Naive B cell (primary cell): ENCODE measurements around the gene LILRB4. TPM values are rescaled to one million over a fixed set of nuclear protein-coding genes. Genes with fewer than 3 reads are reported as not detected.
"Not testable (repeated sequence)": the region's sequence is repeated elsewhere in the genome, so short reads cannot be mapped to it uniquely, and the experiment has no call there.

Source experiments
- ATAC-seq, 2 donors: fragments of 150-1000 bp; cut with Tn5 transposase; 2 replicates each; pipeline ENCODE4 v1.10.0; 2021; ENCODE audit warnings: low read depth in 2 of 2, mild to moderate bottlenecking in 2 of 2, moderate library complexity in 2 of 2
- DNase-seq: peaks from one replicate; pipeline ENCODE4 v3.0.0; 2022
- H3K27ac Mint-ChIP-seq, 6 donors: one replicate each; pipeline ENCODE4 v1.8.0; 2020 to 2022; ENCODE audit warnings: mild to moderate bottlenecking in 6 of 6, mixed read lengths in 6 of 6, moderate library complexity in 5 of 6, inconsistent platforms in 2 of 6
- H3K27me3 Mint-ChIP-seq, 3 donors: one replicate each; pipeline ENCODE4 v1.8.0; 2021 to 2022; ENCODE audit warnings: mixed read lengths in 3 of 3, mild to moderate bottlenecking in 1 of 3
- H3K36me3 Mint-ChIP-seq, 2 donors: one replicate each; pipeline ENCODE4 v1.8.0; 2020 to 2022; ENCODE audit warnings: mixed read lengths in 2 of 2, inconsistent platforms in 1 of 2, mild to moderate bottlenecking in 1 of 2
- H3K4me1 Mint-ChIP-seq, 3 donors: one replicate each; pipeline ENCODE4 v1.8.0; 2020 to 2022; ENCODE audit warnings: mixed read lengths in 3 of 3, inconsistent platforms in 1 of 3, mild to moderate bottlenecking in 1 of 3, moderate library complexity in 1 of 3
- H3K4me3 Mint-ChIP-seq, 8 donors: one replicate each; pipeline ENCODE4 v1.8.0; 2020 to 2022; ENCODE audit warnings: mild to moderate bottlenecking in 8 of 8, mixed read lengths in 8 of 8, moderate library complexity in 8 of 8, inconsistent platforms in 2 of 8
- H3K9me3 Mint-ChIP-seq, 7 donors: one replicate each; pipeline ENCODE4 v1.8.0; 2020 to 2022; ENCODE audit warnings: mixed read lengths in 7 of 7, mild to moderate bottlenecking in 5 of 7, inconsistent platforms in 2 of 7, moderate library complexity in 1 of 7
- polyA plus RNA-seq, 6 donors: library from polyadenylated mRNA; unstranded; fragments of 300-500 nt; fragmentation: Illumina TruSeq; gene quantifications; one replicate each; pipeline ENCODE4 v1.2.3, GENCODE V29; 2021; ENCODE audit warnings: low read depth in 6 of 6

The LILRB4 gene
- polyA plus RNA-seq, 6 donors from 2014 or later, result 0.16 to 0.48 TPM; not detected in 4

DNA sequence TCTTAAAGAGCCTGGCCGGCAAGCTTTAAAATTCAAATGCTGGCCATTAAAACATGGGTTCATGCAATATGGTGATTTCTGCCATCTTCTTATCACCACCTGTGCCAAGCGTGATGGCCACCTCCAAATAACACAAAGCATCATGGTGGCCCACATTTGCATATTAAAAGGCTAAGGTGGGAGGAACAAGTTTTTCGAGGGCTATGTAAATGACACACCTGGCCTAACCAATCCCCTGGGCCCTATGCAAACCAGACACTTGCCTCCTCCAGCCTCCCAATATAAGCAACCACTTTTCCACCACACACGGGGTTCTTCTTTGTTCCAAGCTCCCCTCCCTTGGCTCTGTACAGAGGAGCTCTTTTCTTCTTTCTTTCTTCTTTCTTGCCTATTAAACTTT lies 14.4 kb downstream of the LILRB4 start:
- Mint-ChIP-seq H3K9me3 (no peaks in the 10 kb centered on the region), H3K27me3 (peaks cover 17 to 37% (median 22%) of the 10 kb centered on the region in 3 donors), H3K36me3 (no peaks in the 10 kb centered on the region), H3K4me3 (no peak overlapping the region), H3K27ac (no peak overlapping the region), H3K4me1 (no peaks in the 10 kb centered on the region)
- DNase-seq (no peak), ATAC-seq (no peak)

GRCh38 chr19:54681596-54681995 lies 18.8 kb downstream of the LILRB4 start:
- not testable (repeated sequence) for ATAC-seq, H3K4me1 Mint-ChIP-seq, H3K36me3 Mint-ChIP-seq, H3K9me3 Mint-ChIP-seq, H3K4me3 Mint-ChIP-seq, DNase-seq
- Mint-ChIP-seq H3K27me3 (peaks cover 31 to 63% (median 32%) of the 10 kb centered on the region in 3 donors), H3K27ac (peak overlapping the region in 1 of 6 donors; percentile 10)

DNA sequence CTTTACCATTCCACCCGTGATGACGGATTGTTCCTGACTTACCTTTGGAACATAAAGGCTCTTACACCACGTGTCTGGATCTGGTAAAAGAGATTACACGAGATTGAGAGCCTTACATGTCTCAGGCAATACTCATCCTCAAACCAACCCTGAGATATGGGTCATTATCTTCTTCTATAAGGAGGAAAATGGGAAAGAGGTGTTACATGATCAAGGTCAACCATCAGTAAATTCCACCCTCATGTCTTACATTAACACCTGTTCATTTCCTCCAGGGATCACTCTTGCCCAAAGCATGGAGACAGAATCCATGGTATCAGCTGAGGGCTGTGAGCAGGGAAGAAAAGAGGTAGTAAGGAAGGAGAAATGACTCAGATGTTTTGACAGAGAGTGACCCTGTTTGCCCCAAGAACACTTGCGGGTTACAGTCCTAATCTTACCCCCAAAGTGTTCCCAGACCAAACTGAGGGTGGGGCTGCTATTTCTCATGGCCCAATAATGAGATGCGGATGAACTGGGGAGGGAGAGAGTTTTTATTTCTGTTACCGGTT lies 19.6 kb downstream of the LILRB4 start:
- Mint-ChIP-seq H3K27ac (no peak overlapping the region), H3K9me3 (no peaks in the 10 kb centered on the region), H3K36me3 (no peaks in the 10 kb centered on the region), H3K4me3 (no peak overlapping the region), H3K27me3 (peaks cover 35 to 66% (median 37%) of the 10 kb centered on the region in 3 donors), H3K4me1 (peaks cover 0 to 4% (median 0%) of the 10 kb centered on the region in 3 donors)
- DNase-seq, result no peak
- ATAC-seq, result no peak

DNA sequence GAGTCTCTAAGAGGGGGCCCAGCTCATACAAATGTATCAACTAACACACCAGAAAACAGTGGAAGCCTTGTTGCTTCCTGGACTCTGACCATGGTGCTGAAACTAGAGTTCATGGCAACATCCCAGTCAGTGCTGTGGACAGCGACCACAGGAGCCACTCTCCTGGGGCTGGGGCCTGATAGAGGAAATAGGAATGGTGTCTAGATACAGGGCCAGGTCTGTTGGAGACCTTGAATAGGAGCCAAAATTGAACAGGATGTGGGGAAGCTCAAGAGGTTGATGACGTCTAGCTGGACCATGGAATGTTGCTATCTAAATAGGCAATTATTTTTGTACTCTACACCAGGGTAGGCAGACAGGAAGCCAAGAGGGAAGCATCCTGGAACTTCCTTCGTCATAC lies 21.7 kb downstream of the LILRB4 start:
- no peak for DNase-seq
- no peak overlapping the region for H3K27ac Mint-ChIP-seq
- H3K9me3 Mint-ChIP-seq, result no peaks in the 10 kb centered on the region
- no peak for ATAC-seq
- peaks cover 0 to 4% (median 0%) of the 10 kb centered on the region in 3 donors for H3K4me1 Mint-ChIP-seq
- H3K4me3 Mint-ChIP-seq, result no peak overlapping the region
- H3K27me3 Mint-ChIP-seq, result peaks cover 27 to 60% (median 42%) of the 10 kb centered on the region in 3 donors
- no peaks in the 10 kb centered on the region for H3K36me3 Mint-ChIP-seq

DNA sequence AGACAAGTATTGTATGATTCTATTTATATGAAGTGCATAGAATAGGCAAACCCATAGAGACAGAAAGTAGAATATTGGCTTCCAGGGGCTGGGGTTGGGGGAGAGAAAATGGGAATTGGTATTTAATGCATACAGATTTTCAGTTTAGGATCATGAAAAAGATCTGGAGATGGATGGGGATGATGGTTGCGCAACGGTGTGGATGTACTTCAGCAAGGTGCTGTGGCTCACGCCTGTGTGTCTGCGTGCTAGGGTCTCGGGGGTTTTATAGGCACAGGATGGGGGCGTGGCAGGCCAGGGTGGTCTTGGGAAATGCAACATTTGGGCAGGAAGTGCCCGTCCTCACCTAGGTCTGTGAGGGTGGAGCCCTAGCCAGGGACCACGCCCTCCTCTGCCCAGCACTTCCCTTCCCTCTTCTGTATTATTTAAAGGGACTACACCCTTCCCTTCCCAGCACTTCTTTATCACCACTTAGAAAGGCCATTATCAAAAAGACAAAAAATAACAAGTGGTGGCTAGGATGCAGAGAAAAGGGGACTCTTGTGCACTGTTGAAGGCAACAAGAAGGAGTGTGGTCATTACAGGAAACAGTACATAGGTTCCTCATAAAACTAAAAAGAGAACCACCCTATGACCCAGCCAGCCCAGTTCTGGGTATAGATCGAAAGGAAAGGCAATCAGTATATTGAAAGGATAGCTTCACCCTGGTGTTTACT lies 29.0 kb downstream of the LILRB4 start:
- no peak for ATAC-seq
- H3K4me1 Mint-ChIP-seq, result peaks cover 0 to 4% (median 3%) of the 10 kb centered on the region in 3 donors
- no peak for DNase-seq
- peaks cover 46 to 71% (median 47%) of the 10 kb centered on the region in 3 donors for H3K27me3 Mint-ChIP-seq
- H3K4me3 Mint-ChIP-seq, result no peak overlapping the region
- H3K27ac Mint-ChIP-seq, result no peak overlapping the region
- H3K9me3 Mint-ChIP-seq, result peaks cover 0 to 7% (median 0%) of the 10 kb centered on the region in 7 donors
- no peaks in the 10 kb centered on the region for H3K36me3 Mint-ChIP-seq

DNA sequence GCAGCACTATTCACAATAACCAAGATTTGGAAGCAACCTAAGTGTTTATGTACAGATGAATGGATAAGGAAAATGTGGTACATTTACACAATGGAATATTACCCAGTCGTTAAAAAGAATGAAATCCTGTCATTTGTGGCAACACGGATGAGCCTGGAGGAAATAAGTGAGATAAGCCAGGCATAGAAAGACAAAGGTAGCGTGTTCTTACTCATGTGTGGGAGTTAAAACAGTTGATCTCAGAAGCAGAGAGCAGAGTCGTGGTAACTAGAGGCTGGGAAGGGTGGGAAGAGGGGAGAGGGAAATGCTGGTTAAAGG lies 29.5 kb downstream of the LILRB4 start:
- peaks cover 42 to 67% (median 44%) of the 10 kb centered on the region in 3 donors for H3K27me3 Mint-ChIP-seq
- no peaks in the 10 kb centered on the region for H3K36me3 Mint-ChIP-seq
- H3K9me3 Mint-ChIP-seq, result peaks cover 0 to 7% (median 0%) of the 10 kb centered on the region in 7 donors
- no peak overlapping the region for H3K4me3 Mint-ChIP-seq
- no peak overlapping the region for H3K27ac Mint-ChIP-seq
- DNase-seq, result no peak
- ATAC-seq, result no peak
- H3K4me1 Mint-ChIP-seq, result peaks cover 0 to 4% (median 3%) of the 10 kb centered on the region in 3 donors

- ATAC-seq, result no peak
- H3K27ac Mint-ChIP-seq, result no peak overlapping the region
- H3K27me3 Mint-ChIP-seq, result peaks cover 41 to 73% (median 55%) of the 10 kb centered on the region in 3 donors
Measured at GRCh38 chr19:54694648-54695047, 31.9 kb downstream of the LILRB4 start.

GRCh38 chr19:54696117-54696548 lies 33.3 kb downstream of the LILRB4 start:
- peak overlapping the region in 1 of 8 donors; percentile 25 for H3K4me3 Mint-ChIP-seq
- no peak for DNase-seq
- no peak for ATAC-seq
- peaks cover 0 to 7% (median 0%) of the 10 kb centered on the region in 7 donors for H3K9me3 Mint-ChIP-seq
- H3K27ac Mint-ChIP-seq, result no peak overlapping the region
- H3K36me3 Mint-ChIP-seq, result no peaks in the 10 kb centered on the region
- peaks cover 0 to 4% (median 3%) of the 10 kb centered on the region in 3 donors for H3K4me1 Mint-ChIP-seq
- peaks cover 46 to 76% (median 67%) of the 10 kb centered on the region in 3 donors for H3K27me3 Mint-ChIP-seq

More at GRCh38 chr19:54694648-54695047, 31.9 kb downstream of the LILRB4 start:
- Mint-ChIP-seq H3K9me3 (peaks cover 0 to 7% (median 0%) of the 10 kb centered on the region in 7 donors), H3K4me1 (peaks cover 0 to 4% (median 3%) of the 10 kb centered on the region in 3 donors), H3K36me3 (no peaks in the 10 kb centered on the region), H3K4me3 (no peak overlapping the region)
- no peak for DNase-seq

DNA sequence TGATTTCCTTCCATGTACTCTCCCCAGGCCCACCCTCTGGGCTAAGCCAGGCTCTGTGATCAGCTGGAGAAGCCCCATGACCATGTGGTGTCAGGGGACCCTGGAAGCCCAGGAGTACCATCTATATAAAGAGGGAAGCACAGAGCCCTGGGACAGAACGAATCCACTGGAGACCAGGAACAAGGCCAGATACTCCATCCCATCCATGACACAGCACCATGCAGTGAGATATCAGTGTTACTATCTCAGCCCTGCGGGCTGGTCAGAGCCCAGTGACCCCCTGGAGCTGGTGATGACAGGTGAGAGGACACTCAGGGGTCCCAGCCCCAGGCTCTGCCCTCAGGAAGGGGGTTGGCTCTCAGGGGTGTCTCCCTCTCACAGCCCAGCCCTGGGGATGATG lies 34.0 kb downstream of the LILRB4 start:
- DNase-seq (no peak), ATAC-seq (no peak)
- H3K36me3 Mint-ChIP-seq, result no peaks in the 10 kb centered on the region
- peaks cover 46 to 76% (median 67%) of the 10 kb centered on the region in 3 donors for H3K27me3 Mint-ChIP-seq
- H3K27ac Mint-ChIP-seq, result no peak overlapping the region
- H3K9me3 Mint-ChIP-seq, result peaks cover 0 to 4% (median 0%) of the 10 kb centered on the region in 7 donors
- no peak overlapping the region for H3K4me3 Mint-ChIP-seq
- peaks cover 0 to 4% (median 0%) of the 10 kb centered on the region in 3 donors for H3K4me1 Mint-ChIP-seq

DNA sequence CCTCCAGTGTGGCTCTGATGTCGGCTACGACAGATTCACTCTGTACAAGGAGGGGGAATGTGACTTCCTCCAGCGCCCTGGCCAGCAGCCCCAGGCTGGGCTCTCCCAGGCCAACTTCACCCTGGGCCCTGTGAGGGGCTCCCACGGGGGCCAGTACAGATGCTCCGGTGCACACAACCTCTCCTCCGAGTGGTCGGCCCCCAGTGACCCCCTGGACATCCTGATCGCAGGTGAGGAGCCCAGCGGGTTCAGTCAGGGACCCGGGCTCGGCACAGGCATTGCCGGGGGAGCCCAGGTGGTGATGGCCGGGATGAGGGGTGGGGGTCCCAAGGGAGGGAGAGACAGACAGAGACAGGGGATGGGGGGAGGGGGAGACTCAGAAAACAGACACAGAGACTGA lies 34.9 kb downstream of the LILRB4 start:
- not testable (repeated sequence) for DNase-seq, ATAC-seq, H3K27ac Mint-ChIP-seq, H3K4me3 Mint-ChIP-seq, H3K9me3 Mint-ChIP-seq, H3K4me1 Mint-ChIP-seq, H3K36me3 Mint-ChIP-seq
- peaks cover 44 to 70% (median 60%) of the 10 kb centered on the region in 3 donors for H3K27me3 Mint-ChIP-seq

DNA sequence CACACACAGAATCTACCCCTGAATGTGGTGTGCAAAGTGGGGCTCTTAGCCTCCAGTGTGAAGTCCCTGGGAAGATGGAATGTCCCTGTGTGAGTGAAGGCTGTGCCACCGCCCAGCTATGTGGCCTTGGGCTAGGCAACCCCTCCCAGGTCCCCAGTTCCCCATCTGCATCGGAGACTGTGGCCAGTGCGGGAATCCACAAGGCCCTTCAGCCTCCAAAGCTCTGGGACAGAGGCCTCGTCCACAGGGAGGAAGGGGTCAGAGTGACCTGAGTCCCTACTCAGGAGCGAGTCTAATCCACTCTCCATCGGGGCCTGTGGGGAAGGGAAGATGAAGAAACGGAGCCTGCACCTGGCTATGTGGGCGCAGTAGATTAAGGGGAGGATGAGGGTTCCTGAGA lies 42.1 kb downstream of the LILRB4 start:
- H3K4me1 Mint-ChIP-seq, result no peaks in the 10 kb centered on the region
- no peak overlapping the region for H3K4me3 Mint-ChIP-seq
- peak overlapping the region in 1 of 6 donors; percentile 71 for H3K27ac Mint-ChIP-seq
- DNase-seq (no peak), ATAC-seq (no peak)
- no peaks in the 10 kb centered on the region for H3K9me3 Mint-ChIP-seq
- no peaks in the 10 kb centered on the region for H3K36me3 Mint-ChIP-seq
- H3K27me3 Mint-ChIP-seq, result peaks cover 16 to 52% (median 43%) of the 10 kb centered on the region in 3 donors

GRCh38 chr19:54707962-54708361 lies 45.2 kb downstream of the LILRB4 start:
- H3K27me3 Mint-ChIP-seq, result peaks cover 5 to 36% (median 28%) of the 10 kb centered on the region in 3 donors
- DNase-seq (no peak), ATAC-seq (no peak)
- H3K4me3 Mint-ChIP-seq, result no peak overlapping the region
- peaks cover 5 to 7% (median 6%) of the 10 kb centered on the region in 3 donors for H3K4me1 Mint-ChIP-seq
- no peaks in the 10 kb centered on the region for H3K9me3 Mint-ChIP-seq
- no peaks in the 10 kb centered on the region for H3K36me3 Mint-ChIP-seq
- no peak overlapping the region for H3K27ac Mint-ChIP-seq

GRCh38 chr19:54708781-54709180 lies 46.0 kb downstream of the LILRB4 start:
- Mint-ChIP-seq H3K27ac (peak overlapping the region in 1 of 6 donors; percentile 15), H3K4me1 (peaks cover 5 to 7% (median 6%) of the 10 kb centered on the region in 3 donors), H3K9me3 (no peaks in the 10 kb centered on the region), H3K4me3 (no peak overlapping the region), H3K27me3 (peaks cover 12 to 38% (median 30%) of the 10 kb centered on the region in 3 donors), H3K36me3 (no peaks in the 10 kb centered on the region)
- DNase-seq (no peak), ATAC-seq (no peak)
